GM19025 (cell line): Measurements from ENCODE around the gene BACH2.
A peak's percentile ranks its signal among the peaks of the same experiment; 100 is the strongest.
"Not testable (repeated sequence)": the region's sequence is repeated elsewhere in the genome, so short reads cannot be mapped to it uniquely, and the experiment has no call there.

Experiments
- ATAC-seq: cut with Tn5 transposase; IDR thresholded peaks from one replicate; pipeline ENCODE4 v1.9.1; 2021; ENCODE audit warnings: mild to moderate bottlenecking, low read depth, moderate library complexity; ENCODE audit not compliant: unreplicated experiment

The BACH2 gene

GRCh38 chr6:90284236-90285041 lies 12.2 kb downstream of the BACH2 start:
- ATAC-seq = peak; percentile 66

- not testable (repeated sequence) for ATAC-seq
These were observed 14.4 kb downstream of the BACH2 start for GRCh38 chr6:90282265-90282664.

DNA sequence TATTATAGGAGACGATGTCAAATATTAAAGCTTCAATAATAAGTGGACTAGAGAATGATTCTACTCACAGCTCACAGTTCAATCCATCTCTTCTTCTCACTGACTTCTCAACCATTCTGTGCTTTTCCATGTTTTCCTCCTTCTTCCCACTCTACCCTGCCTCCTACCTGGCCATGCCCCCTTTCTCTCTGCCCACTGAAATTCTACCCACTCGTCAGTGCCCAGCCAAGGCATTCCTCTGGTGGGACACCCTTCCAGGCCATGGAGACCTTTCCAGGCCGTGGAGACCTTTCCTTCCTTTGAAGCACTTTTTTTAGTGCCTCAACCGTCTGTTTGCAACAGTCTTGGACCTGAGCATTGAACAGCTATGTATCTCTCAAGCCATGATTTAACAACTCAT lies 18.5 kb downstream of the BACH2 start:
- ATAC-seq = no peak

- ATAC-seq = no peak
These were observed 19.2 kb downstream of the BACH2 start for GRCh38 chr6:90277302-90278011.

DNA sequence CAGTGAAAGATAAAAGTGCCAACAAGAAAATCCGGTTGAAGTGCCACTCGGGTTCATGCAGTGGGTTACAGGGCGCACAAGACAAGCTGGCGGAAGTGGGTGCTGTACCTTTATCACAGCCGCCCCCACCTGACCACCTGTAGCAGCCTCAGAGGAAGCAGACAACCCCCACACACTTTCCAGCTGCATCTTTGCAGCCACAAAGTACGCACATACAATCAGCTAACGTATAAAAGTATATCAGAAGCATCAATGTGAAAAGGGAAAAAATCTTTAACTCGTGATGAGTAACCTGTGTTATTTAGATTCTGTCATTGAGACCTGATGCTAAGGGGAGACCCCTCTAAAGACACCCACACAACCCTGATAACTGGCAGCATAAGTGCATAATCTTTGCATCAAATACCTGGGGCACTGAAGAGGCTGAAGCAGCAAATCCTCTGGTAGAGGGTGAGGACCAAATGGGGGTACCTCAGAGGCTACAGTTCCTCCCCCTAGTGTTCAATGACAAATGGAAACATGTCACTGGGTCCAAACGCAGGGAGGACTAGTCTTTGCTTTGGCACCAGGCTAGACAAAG lies 22.1 kb downstream of the BACH2 start:
- no peak for ATAC-seq

- ATAC-seq = no peak
These were observed 22.8 kb downstream of the BACH2 start for GRCh38 chr6:90273863-90274262.

DNA sequence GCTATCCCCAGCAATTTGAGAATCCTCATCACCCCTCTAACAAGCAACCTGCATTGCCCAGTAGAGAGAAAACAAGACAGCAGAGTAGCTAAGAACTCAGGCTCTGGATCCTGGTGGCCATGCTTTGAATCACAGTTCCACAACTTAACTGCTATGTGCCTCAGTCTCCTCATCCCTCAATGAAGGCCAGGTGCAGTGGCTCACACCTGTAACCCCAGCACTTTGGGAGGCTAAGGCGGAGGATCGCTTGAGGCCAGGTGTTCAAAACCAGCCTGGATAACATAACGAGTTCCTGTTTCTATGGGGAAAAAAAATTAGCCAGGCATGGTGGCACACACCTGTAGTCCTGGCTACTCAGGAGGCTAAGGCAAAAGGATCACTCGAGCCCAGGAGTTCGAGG lies 23.7 kb downstream of the BACH2 start:
- ATAC-seq = no peak

GRCh38 chr6:90271831-90272230 lies 24.8 kb downstream of the BACH2 start:
- ATAC-seq = no peak

DNA sequence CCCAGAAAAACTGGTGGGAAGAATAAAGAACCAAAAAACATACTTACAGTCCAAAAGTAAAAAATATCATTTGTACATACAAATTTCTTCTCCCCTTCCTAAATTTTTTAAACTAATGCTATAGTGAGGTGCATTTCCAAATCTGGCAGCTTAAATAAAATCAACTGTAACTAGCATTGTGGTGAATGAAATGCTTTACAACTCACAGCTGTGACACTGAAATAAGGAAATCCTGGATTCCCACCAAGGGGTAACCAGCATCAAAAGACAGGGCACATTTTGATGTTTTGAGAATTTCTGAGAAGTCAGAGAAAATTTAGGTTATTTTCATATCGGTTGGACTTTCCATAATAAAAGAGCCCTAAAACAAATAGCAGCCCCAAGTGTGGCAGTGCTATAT lies 27.3 kb downstream of the BACH2 start:
- ATAC-seq = no peak

GRCh38 chr6:90268178-90268577 lies 28.5 kb downstream of the BACH2 start:
- no peak for ATAC-seq

DNA sequence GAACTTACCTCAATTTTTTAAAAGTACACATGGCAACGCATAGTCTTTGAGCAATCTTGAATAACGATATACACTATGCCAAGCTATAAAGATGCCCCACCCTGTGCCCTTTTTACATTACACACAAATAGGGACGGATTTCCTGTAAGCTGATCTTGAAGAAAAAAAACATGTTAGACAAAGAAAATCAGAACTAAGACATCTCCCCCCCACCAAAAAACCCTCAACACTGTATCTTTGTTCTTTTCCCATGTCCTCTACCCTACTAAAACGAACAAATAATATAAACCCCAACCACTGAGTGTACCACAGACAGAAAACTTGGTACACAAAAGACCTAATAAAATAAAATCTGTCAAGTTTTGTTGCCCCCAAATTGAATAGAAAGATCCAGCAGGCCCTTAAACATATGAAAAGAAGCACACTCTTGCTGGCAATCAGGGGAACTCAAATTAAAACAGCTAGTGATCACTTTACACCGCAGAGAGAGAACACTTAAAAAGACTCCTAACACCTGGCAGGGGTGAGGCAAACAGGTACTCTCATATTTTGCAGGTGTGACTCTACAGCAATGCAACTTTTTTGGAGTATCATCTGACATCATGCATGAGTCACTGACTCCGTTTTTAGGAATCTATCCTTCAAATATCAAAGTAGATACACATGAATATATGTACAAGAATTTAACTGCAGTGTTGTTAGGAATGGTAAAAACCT lies 29.6 kb downstream of the BACH2 start:
- no peak for ATAC-seq

- ATAC-seq = no peak
These were observed 32.1 kb downstream of the BACH2 start for GRCh38 chr6:90264561-90264960.

DNA sequence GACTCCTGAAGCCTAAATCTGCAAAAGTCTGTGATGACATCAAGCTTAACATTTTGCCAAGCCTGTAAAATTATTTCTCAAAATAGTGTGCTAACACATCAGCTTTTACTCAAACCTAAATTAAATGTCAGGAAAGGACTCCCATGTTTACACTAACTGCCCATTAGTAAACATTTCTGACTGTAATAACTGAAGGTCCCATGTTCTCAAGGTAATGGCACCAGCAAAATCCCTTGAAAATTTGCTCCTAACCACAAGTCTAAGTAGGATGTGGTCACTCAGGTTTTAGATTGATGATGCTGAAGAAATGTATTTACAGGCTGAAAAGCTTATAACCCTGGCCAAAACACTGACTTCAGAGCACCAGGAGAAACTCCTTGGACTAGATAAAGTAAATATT lies 33.0 kb downstream of the BACH2 start:
- no peak for ATAC-seq

- no peak for ATAC-seq
These were observed 34.8 kb downstream of the BACH2 start for GRCh38 chr6:90261801-90262200.

- no peak for ATAC-seq
These were observed 39.2 kb downstream of the BACH2 start for GRCh38 chr6:90257486-90257738.

DNA sequence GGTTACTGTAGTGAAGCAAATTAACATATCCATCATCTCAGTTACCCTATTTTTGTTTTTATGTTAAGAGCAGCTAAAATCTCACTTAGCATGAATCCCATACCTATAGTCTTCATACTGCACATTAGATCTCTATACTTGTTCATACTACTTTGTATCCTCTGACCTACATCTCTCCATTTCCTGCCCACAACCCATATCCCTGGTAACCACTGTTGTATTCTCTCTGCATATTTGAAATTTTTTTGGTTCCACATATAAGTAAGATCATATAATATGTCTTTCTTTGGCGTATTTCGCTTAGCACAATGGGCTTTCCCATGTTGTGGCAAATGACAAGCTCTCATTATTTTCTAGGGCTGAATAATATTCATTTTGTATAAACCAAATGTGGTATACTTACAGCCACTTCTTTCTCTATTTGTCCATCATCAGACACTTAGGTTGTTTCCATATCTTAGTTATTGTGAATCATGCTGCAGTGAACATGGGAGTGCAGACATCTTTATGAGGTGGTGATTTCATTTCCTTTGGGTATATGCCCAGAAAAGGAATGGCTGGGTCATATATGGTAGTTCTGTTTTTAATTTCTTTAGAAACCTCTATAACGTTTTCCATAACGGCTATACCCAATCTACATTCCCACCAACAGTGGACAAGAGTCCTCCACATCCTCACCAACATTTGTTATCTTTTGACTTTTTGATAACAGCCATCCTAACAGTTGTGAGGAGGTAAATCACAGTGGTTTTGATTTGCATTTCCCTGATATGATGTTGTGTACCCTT lies 39.8 kb downstream of the BACH2 start:
- ATAC-seq = no peak

DNA sequence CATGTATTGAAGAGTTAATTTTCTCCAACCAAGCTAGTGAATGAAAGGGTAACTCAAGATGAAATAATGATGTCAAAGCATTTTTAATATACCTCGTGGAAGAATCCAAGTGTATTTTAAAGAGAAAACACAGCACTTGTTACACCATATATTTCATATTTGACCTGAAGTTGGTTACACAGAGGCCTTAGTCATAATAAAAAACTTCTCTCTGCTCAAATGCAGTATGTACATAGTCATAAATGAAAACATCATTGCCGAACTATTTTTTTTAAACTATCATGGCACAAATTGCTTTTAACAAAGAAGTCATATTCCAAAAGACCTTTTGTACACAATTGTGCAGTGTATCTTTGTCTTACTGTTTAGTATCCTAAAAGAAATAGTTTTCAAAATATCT lies 43.0 kb downstream of the BACH2 start:
- ATAC-seq = no peak

GRCh38 chr6:90251295-90251992 lies 45.2 kb downstream of the BACH2 start:
- peak; percentile 89 for ATAC-seq

GRCh38 chr6:90250405-90250804 lies 46.2 kb downstream of the BACH2 start:
- no peak for ATAC-seq

DNA sequence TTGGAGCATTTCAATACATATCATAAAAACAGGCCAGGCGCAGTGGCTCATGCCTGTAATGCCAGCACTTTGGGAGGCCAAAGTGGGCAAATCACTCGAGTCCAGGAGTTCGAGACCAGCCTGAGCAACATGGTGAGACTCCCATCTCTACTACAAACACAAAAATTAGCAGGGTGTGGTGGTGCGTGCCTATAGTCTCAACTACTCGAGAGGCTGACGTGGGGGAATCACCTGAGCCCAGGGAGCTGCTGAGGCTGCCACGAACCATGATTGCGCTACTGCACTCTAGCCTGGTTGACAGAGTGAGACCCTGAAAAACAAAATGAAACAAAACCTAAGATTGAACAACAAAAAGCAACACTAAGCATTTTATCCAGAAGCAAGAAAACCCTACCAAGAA lies 47.2 kb downstream of the BACH2 start:
- no peak for ATAC-seq
